Mucosa of descending colon (tissue), 3 donors: ENCODE data around the gene WDFY4. TPM values are rescaled to one million over a fixed set of nuclear protein-coding genes. Genes with fewer than 3 reads are reported as not detected.

Source experiments
- ATAC-seq: fragments of 200-7000 bp; cut with Tn5 transposase; one replicate; pipeline ENCODE4 v1.9.1; 2020; ENCODE audit warnings: mild to moderate bottlenecking, moderate library complexity
- DNase-seq, 3 donors: peaks; one replicate each; pipeline ENCODE4 v3.0.0-alpha.2; 2020
- H3K36me3 ChIP-seq: fragments of 200-600 bp; one replicate; pipeline ENCODE4 v1.8.0; 2021; ENCODE audit warnings: low read depth, mild to moderate bottlenecking
- H3K4me1 ChIP-seq: fragments of 200-600 bp; one replicate; pipeline ENCODE4 v1.8.0; 2021; ENCODE audit warnings: low read depth, mild to moderate bottlenecking
- H3K4me3 ChIP-seq: fragments of 200-600 bp; one replicate; pipeline ENCODE4 v1.8.0; 2021; ENCODE audit warnings: mild to moderate bottlenecking
- H3K9me3 ChIP-seq: fragments of 200-600 bp; one replicate; pipeline ENCODE4 v1.8.0; 2021; ENCODE audit warnings: mild to moderate bottlenecking
- CTCF ChIP-seq: fragments of 200-600 bp; IDR thresholded peaks from one replicate; pipeline ENCODE4 v1.8.0; 2022; ENCODE audit warnings: antibody characterized with exemption, mild to moderate bottlenecking
- intact Hi-C, 2 donors: fragments of 100-400 bp; cut with DNase I in 1 of 2; cut with micrococcal nuclease in 1 of 2; formaldehyde crosslinking; loops; one replicate each; pipeline versions ENCODE4 v1.11.0 to v1.11.1; 2022; cut with DNase I, micrococcal nuclease
- total RNA-seq, 3 donors: library from RNA; stranded (reverse); fragmentation: NEBNext Ultra II Directional in 2 of 3; extraction: Animal tissue kit (Norgen Biotek cat#: 25700) in 2 of 3; gene quantifications; one replicate each; pipeline versions ENCODE4 v1.2.1 to v1.2.4, GENCODE V29; 2021 to 2023
- donor health status: DM: no; HTN: no; CAD: no; lungs with moderate emphysema.
- donor health status: DM: no; HTN: no; CAD: no.
- donor health status: DM: no; HTN: yes; CAD: no.

The WDFY4 gene
- total RNA-seq, 3 donors from 2014 or later: 2.1 to 3.3 (median 2.2) TPM

- intact Hi-C loops: no loop called here
- DNase-seq (no peak), ATAC-seq (no peak)
- TF ChIP-seq CTCF: no peak
- H3K9me3 ChIP-seq: no peaks in the 10 kb centered on the region
- H3K4me3 ChIP-seq: no peak overlapping the region
- H3K4me1 ChIP-seq: no peaks in the 10 kb centered on the region
- H3K36me3 ChIP-seq: no peaks in the 10 kb centered on the region
Observed at GRCh38 chr10:48951707-48952106, 267.0 kb downstream of the WDFY4 start.

- intact Hi-C loops: no loop called here
- Histone ChIP-seq H3K36me3 (no peaks in the 10 kb centered on the region), H3K4me1 (no peaks in the 10 kb centered on the region), H3K4me3 (no peak overlapping the region), H3K9me3 (no peaks in the 10 kb centered on the region)
- DNase-seq (no peak), ATAC-seq (no peak)
- no peak for TF ChIP-seq CTCF
Observed at GRCh38 chr10:48957361-48958151, 272.9 kb downstream of the WDFY4 start.

- intact Hi-C loops: no loop called here
- no peaks in the 10 kb centered on the region for H3K36me3 ChIP-seq
- H3K4me3 ChIP-seq: no peak overlapping the region
- no peaks in the 10 kb centered on the region for H3K9me3 ChIP-seq
- TF ChIP-seq CTCF: no peak
- ATAC-seq: no peak
- DNase-seq: no peak
- no peaks in the 10 kb centered on the region for H3K4me1 ChIP-seq
Observed at GRCh38 chr10:48958598-48959190, 274.0 kb downstream of the WDFY4 start.

GRCh38 chr10:48964038-48964437 lies 279.4 kb downstream of the WDFY4 start:
- no peaks in the 10 kb centered on the region for H3K4me1 ChIP-seq
- intact Hi-C loops: no loop called here
- TF ChIP-seq CTCF: no peak
- DNase-seq: no peak
- no peak for ATAC-seq
- H3K36me3 ChIP-seq: no peaks in the 10 kb centered on the region
- H3K4me3 ChIP-seq: no peak overlapping the region
- no peaks in the 10 kb centered on the region for H3K9me3 ChIP-seq

GRCh38 chr10:48965460-48965859 lies 280.8 kb downstream of the WDFY4 start:
- TF ChIP-seq CTCF: no peak

More at GRCh38 chr10:48965460-48965859, 280.8 kb downstream of the WDFY4 start:
- Histone ChIP-seq H3K4me1 (no peaks in the 10 kb centered on the region), H3K4me3 (no peak overlapping the region), H3K9me3 (no peaks in the 10 kb centered on the region), H3K36me3 (no peaks in the 10 kb centered on the region)
- DNase-seq (no peak), ATAC-seq (no peak)
- intact Hi-C loops: no loop called here
